ENCODE measurements around the gene ADGRF1.

The ADGRF1 gene

DNA sequence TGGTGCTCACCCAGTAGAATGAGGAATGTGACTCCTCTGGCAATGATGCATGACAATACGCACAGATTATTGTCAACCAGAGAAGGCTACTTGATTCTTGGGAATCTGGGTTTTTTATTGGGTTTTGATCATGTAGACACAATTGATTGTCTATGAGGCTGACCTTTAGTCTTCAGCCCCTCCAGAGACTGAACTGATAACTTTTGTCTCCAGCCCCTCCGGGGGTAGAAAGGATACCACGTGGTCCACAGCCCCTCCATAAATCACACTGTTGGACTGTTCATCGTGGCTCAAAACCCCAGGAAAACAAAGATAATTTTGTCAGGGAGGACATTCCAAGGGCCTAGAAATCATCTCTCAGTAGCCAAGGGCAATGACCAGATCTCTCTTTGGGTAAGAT is 62.9 kb downstream of the ADGRF1 start:
- DNase-seq (ENCODE audit: low read depth in 2 of 2), result no peak

- DNase-seq (ENCODE audit: low read depth in 2 of 2), result no peak
Measured at GRCh38 chr6:46974786-46975185, 67.3 kb downstream of the ADGRF1 start.

- no peak for DNase-seq (ENCODE audit: low read depth in 2 of 2)
Measured at GRCh38 chr6:46973029-46973428, 69.1 kb downstream of the ADGRF1 start.

GRCh38 chr6:46972531-46972930 is 69.6 kb downstream of the ADGRF1 start:
- DNase-seq (ENCODE audit: low read depth in 2 of 2), result no peak

GRCh38 chr6:46969206-46969605 is 72.9 kb downstream of the ADGRF1 start:
- DNase-seq (ENCODE audit: low read depth in 2 of 2), result no peak

GRCh38 chr6:46967826-46968349 is 74.2 kb downstream of the ADGRF1 start:
- DNase-seq (ENCODE audit: low read depth in 2 of 2), result no peak

- DNase-seq (ENCODE audit: low read depth in 2 of 2), result no peak
Measured at GRCh38 chr6:46964716-46965519, 77.2 kb downstream of the ADGRF1 start.

- DNase-seq (ENCODE audit: low read depth in 2 of 2), result no peak
Measured at GRCh38 chr6:46963626-46964025, 78.5 kb downstream of the ADGRF1 start.

DNA sequence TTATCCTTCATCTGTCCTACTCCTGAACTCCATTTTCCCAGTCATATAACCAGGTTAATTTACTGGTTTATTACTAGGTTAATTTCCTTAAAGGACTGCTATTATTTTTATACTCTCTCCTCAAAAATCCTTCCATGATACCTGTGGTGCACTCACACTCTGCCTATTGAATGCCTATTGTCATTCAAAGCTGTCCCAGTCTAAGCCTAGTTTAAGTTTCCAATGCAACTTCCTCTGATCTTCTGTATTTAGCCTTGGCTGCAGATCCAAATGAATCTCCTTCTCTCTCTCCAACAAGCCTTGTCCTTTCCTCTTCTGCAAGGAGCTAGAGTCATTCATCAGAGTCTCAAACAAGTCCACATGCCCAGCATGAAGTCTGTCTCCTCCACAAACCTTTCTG is 79.1 kb downstream of the ADGRF1 start:
- DNase-seq (ENCODE audit: low read depth in 2 of 2), result no peak

DNA sequence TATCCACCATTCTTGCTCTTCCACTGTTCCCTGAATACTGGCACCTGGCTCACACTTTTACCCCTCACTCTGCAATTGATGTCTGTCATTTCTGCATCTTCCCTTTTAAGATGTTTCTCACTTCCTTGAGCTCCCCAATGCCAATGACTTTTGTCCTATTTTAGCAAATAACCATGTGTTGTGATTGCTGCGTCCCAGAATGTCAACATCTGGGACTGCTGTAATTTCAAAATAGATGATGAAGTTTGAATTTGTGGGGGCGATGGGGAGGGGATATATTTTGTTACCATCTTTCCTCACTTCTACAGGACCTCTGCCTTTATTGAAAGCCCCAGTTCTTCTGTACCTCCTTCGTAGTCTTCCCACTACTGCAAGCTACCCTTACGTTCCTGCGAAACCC is 80.4 kb downstream of the ADGRF1 start:
- no peak for DNase-seq (ENCODE audit: low read depth in 2 of 2)

DNA sequence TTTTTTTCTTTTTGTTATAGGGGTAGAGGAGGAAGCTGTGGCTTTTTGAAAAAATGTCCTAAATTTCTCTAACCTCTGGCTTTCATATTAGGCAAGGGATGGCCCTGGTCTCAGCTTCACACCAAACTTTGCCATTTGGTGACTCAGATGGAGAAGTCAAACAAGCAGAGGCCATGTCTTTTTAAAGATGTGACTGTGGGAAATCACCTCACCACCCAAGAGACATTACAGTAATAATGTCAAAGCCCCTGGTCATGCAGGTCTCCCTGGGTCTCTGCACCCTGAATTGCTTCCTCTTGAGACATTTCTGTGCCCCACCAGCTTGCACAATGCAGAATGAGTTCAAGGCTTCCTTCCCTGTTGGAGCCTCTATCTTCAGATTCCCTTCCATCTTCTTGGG is 80.9 kb downstream of the ADGRF1 start:
- DNase-seq (ENCODE audit: low read depth in 2 of 2), result no peak

GRCh38 chr6:46959419-46959818 is 82.7 kb downstream of the ADGRF1 start:
- no peak for DNase-seq (ENCODE audit: low read depth in 2 of 2)

- DNase-seq (ENCODE audit: low read depth in 2 of 2), result no peak
Measured at GRCh38 chr6:46956409-46956808, 85.7 kb downstream of the ADGRF1 start.

DNA sequence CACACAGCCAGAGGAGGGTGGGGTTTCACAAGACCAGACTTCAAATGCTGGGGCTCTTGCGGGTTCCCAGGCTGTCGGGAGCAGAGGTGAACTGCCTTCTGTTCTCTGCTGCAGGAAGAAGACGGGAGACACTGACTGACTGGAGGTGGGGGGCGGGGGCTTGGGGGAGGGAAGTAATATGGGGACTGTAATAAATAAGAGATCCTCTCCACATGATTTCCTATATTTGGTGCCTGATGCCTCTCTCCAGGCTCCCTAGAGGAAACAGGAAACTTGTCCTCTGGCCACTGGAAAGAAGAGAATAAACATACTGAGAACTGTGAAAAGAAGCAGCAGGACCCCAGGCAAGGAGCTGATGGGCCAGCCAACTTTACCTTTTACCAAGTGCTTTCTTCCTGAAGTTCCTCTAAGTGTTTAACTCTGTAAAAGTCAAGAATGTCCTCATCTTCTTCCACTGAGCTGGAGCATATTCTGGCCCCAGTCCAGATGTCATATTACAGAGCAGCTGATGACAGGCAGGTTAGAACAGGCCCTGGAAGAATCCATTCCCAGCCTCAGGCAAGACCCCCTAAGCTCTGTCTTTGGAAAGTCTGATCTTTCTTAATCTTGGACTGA is 87.2 kb downstream of the ADGRF1 start:
- no peak for DNase-seq (ENCODE audit: low read depth in 2 of 2)

GRCh38 chr6:46953921-46954320 is 88.2 kb downstream of the ADGRF1 start:
- DNase-seq (ENCODE audit: low read depth in 2 of 2), result no peak

- no peak for DNase-seq (ENCODE audit: low read depth in 2 of 2)
Measured at GRCh38 chr6:46949632-46950280, 92.4 kb downstream of the ADGRF1 start.

- no peak for DNase-seq (ENCODE audit: low read depth in 2 of 2)
Measured at GRCh38 chr6:46948699-46949098, 93.4 kb downstream of the ADGRF1 start.

All from stimulated activated CD8-positive, alpha-beta memory T cell treated with anti-CD3 and anti-CD28 coated beads, Interleukin-15, amount 100 ng/mL, for 48 hours (primary cell).